GM21529 (cell line): ENCODE results near the gene C10orf53.
"Not testable (repeated sequence)": the region's sequence is repeated elsewhere in the genome, so short reads cannot be mapped to it uniquely, and the experiment has no call there.

ENCODE experiments used
- ATAC-seq: cut with Tn5 transposase; IDR thresholded peaks from one replicate; pipeline ENCODE4 v1.9.1; 2021; ENCODE audit not compliant: unreplicated experiment

C10orf53 gene

DNA sequence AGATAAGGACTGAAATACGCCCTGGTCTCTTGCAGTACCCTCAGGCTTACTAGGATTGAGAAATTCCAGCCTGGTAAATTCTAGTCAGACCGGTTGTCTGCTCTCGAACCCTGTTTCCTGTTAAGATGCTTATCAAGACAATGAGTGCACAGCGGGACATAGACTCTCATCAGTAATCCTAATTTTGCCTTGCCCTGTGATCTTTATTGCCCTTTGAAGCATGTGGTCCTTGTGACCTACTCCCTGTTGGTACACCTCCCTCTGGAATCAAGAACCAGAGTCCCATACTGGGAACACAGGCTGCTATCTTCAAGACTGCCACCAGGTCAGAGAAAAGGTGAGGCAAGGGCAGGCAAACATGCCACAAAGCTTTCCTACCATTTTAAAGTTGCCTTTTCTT lies 7.2 kb downstream of the C10orf53 start:
- no peak for ATAC-seq

DNA sequence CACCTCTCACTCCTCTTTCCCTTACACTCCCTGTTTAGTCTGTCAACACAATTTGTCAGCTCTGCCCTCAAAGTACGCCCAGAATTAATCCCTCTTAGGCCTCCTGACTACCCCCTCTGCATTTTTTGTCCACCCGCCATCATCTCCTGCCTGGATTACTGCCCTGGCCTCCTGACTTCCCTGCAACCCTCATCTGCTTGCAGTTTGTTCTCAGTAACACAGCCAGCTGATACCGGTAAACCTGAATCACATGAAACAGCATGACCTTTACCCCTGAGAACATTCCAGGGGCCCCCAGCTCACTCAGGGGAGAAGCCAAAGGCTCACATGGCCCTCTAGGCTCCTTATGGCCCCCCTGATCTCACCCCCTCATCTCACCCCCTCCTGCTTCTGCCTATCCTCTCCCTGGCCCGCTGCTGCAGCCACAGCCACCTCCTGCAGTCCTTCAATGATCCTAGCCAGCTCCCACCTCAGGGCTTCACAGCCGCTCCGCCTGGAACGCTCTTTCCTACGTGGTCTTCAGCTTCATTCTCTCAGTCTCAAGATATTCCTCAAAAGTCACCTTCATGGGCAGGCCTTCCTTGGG lies 8.9 kb downstream of the C10orf53 start:
- ATAC-seq, result no peak

DNA sequence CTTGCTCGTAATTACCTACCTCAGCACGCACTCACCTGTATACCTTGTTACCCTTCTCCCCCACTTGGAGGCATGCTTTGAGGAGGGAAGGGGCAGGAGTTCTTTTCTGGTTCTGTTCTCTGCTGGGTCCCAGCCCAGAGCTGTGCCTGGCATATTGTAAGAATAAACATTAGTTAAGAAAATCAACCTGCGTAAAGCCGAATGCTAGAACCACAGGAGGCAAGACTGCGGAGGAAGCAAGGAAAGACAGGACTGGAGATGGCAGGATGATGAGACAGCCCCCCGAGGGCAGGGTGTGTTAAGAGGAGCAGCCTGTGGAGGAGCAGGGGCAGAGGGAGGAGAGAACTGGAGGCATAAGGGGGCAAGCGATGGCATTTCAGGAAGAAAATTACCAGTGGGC lies 9.5 kb downstream of the C10orf53 start:
- ATAC-seq, result no peak

DNA sequence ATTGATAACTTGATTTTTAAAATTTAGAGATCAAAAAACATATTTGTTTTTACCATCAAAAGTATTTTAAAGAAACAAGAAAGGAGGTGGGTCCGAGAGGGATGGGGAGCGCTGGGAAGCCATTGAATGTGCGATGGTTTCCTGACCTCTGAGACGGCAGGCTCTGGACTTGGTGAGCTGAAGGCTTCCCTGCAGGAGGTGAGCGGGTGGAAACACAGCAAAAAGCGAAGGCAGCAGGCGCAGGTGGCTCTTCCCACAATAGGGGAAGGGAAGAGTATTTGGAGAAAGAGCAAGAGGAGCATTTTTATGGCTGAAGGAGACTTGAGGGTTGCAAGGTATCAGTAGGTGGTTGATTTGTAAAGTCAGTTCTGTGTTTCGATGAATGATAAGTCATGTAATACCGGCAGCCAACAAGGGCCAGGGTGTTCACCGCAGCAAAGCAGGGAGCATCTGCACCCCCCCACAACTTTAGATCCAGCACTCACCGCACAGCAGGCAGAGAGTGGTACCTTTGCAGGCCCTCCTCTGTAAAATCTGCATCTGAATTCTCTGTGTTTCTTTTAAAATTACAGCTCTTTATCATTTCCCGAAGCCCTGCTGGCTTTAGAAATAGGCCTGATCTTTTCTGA lies 10.5 kb downstream of the C10orf53 start:
- ATAC-seq, result no peak

- no peak for ATAC-seq
Observed at GRCh38 chr10:49690698-49691356, 11.4 kb downstream of the C10orf53 start.

- no peak for ATAC-seq
Observed at GRCh38 chr10:49691588-49691987, 12.1 kb downstream of the C10orf53 start.

- ATAC-seq, result no peak
Observed at GRCh38 chr10:49694466-49694865, 15.0 kb downstream of the C10orf53 start.

- ATAC-seq, result no peak
Observed at GRCh38 chr10:49696311-49696710, 16.9 kb downstream of the C10orf53 start.

DNA sequence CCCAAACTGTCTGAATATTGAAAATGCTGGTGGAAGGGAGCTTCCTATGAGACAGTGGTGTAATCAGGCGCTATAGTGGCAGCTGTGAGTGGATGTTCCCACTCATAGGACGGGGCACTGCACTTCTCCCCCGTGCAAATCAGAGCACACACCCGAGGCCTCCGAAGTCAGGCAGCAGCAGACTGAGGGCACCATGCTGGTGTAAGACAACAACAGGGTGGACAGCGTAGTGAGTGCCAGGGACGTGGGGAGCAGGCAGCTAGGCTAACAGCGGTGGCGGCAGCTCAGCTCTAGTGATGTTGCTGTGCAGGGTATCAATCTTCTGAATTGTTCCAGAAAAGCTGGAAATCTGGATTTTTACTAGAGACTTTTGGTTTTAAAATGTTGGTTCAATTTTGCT lies 19.2 kb downstream of the C10orf53 start:
- no peak for ATAC-seq

DNA sequence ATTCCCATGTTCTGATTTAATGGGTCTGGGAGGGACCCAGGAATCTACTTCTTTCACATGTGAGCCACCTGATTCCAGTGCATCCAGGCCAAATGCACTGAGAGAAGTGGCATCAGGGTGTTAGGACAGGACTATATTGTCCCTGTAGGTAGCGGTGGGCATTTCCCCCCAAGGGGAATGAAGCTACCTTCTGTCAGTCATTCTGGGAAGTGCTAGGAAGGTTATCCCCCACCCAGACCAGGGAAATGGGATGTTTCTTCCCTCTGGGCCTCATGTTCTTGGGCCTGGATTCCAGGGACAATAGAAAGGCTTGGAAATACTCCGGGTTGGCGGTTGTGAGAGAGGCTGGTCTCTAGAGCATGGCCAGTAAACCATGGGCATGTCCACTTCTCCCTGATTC lies 20.8 kb downstream of the C10orf53 start:
- no peak for ATAC-seq

DNA sequence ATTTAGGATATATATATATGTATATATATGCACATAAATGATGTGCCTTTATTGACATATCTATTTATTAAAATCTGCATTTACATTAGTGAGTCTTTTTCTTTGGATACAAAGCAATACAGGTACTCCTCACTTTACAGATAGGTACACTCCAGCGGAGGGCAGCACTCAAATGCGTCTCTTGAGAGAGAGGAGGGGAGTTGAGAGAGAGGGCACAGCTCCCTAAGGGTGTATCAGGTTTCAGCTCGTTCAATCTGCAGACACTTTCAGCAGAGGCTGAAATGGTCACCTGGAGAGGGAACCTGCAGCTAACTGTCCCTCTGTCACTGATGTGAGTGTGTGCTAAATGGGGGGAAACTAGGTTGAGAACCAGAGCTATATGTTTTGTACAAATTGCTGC lies 21.5 kb downstream of the C10orf53 start:
- no peak for ATAC-seq

- ATAC-seq, result no peak
Observed at GRCh38 chr10:49707585-49707984, 28.1 kb downstream of the C10orf53 start.

DNA sequence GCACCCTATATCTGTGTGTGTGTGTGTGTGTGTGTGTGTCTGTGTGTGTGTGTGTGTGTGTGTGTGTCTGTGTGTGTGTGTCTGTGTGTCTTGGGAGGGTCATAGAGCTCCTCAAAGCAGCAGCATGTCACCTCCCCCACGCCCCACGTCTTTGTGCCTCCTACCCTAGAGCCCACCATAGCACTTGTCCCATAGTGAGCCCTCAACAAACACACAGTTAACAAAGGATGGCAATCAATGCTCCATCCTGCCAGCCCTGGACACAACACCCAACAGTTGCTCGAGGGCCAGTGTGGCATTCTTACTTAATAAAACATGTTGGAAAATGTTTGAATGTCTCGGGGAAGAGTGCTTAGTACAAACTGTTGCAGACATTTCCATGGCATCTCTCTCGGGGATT lies 30.5 kb downstream of the C10orf53 start:
- no peak for ATAC-seq

DNA sequence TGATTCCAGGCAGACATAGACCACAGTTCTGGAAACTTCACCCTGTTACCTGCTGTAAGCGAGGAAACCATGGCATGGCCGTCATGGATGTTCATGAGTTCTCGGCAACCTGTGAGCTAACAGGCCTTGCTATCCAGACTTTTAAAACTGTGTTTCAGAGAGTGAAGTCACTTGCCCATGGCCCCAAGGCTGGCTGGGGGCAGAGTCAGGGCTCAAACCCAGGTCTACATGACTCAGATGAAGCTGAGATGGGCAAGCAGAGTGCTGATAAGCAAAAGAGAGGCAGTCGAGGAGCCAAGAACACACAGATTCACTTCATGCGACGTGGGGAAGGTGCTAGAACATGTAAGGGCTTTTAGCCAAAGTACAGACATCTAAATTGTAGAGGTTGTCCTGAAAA lies 31.5 kb downstream of the C10orf53 start:
- no peak for ATAC-seq

- ATAC-seq, result no peak
Observed at GRCh38 chr10:49711481-49711880, 32.0 kb downstream of the C10orf53 start.

GRCh38 chr10:49713266-49713665 lies 33.8 kb downstream of the C10orf53 start:
- no peak for ATAC-seq

DNA sequence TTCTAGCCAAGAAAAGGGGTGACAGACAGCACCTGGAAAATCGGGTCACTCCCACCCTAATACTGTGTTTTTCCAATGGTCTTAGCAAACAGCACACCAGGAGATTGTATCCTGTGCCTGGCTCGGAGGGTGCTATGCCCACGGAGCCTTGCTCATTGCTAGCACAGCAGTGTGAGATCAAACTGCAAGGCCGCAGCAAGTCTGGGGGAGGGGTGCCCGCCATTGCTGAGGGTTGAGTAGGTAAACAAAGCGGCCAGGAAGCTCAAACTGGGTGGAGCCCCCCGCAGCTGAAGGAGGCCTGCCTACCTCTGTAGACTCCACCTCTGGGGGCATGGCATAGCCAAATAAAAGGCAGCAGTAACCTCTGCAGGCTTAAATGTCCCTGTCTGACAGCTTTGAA lies 35.7 kb downstream of the C10orf53 start:
- not testable (repeated sequence) for ATAC-seq

DNA sequence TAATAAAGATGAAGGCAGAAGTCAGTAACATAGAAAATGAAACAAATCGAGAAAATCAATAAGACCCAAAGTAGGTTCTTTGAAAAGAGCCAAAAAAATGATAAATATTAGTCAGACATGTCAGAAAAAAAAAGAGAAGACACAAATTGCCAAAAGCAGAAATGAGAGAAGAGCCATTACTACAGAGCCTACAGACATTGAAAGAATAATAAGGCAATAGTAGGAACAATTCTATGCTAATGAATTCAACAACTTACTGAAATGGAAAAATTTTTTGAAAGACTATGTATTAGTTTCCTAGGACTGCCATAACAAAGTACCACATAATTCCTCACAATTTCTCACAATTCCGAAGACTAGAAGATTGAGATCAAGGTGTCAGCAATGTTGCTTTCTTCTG lies 47.1 kb downstream of the C10orf53 start:
- no peak for ATAC-seq

- no peak for ATAC-seq
Observed at GRCh38 chr10:49733866-49734265, 54.4 kb downstream of the C10orf53 start.

GRCh38 chr10:49734676-49735075 lies 55.2 kb downstream of the C10orf53 start:
- ATAC-seq, result no peak

- no peak for ATAC-seq
Observed at GRCh38 chr10:49735161-49735560, 55.7 kb downstream of the C10orf53 start.

- no peak for ATAC-seq
Observed at GRCh38 chr10:49735848-49736563, 56.6 kb downstream of the C10orf53 start.
